ENCODE data around the gene GPX7. TPM values are rescaled to one million over a fixed set of nuclear protein-coding genes. Genes with fewer than 3 reads are reported as not detected.

Gene GPX7
- total RNA-seq: 32.2 and 62.3 TPM in 2 replicates

DNA sequence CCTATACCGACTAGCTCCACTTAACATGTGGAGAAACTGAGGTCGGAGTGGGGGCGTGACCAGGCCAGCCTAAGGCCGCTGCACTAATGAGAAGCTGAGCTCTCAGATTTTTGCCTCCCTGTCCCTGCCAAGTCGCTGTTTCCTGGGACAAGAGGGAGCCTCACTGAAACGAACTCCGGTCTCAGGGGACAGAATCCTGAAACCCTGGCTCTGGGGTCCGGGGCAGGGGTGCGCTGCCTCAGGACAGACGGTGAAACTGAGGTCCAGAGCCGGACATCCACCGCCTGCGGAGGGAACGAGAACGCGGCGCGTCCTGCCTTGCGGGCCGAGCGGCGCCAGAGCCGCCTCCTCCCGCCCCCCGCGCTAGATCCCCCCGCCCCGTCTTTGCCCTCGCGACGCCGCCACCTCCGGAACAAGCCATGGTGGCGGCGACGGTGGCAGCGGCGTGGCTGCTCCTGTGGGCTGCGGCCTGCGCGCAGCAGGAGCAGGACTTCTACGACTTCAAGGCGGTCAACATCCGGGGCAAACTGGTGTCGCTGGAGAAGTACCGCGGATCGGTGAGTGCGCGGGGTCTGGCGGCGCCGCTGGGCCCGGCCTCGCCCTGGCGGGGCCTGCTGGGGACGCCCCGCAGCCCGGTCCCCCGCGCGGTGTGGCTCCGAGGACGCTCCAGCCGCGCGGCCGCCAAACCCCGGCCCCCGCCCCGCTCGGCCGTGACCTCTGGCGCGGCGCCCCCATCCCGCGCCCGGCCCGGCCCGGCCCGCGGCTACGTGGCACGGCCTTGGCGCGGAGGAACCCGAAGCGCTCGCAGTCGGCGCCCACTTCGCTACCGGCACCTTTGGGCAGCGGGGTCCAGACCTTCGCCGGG is at the start of gene GPX7:
TSS of gene GPX7 (plus strand) at position 381 of the 865 bp plus-strand sequence. CDS start at position 420, 39 bp downstream.

DNA sequence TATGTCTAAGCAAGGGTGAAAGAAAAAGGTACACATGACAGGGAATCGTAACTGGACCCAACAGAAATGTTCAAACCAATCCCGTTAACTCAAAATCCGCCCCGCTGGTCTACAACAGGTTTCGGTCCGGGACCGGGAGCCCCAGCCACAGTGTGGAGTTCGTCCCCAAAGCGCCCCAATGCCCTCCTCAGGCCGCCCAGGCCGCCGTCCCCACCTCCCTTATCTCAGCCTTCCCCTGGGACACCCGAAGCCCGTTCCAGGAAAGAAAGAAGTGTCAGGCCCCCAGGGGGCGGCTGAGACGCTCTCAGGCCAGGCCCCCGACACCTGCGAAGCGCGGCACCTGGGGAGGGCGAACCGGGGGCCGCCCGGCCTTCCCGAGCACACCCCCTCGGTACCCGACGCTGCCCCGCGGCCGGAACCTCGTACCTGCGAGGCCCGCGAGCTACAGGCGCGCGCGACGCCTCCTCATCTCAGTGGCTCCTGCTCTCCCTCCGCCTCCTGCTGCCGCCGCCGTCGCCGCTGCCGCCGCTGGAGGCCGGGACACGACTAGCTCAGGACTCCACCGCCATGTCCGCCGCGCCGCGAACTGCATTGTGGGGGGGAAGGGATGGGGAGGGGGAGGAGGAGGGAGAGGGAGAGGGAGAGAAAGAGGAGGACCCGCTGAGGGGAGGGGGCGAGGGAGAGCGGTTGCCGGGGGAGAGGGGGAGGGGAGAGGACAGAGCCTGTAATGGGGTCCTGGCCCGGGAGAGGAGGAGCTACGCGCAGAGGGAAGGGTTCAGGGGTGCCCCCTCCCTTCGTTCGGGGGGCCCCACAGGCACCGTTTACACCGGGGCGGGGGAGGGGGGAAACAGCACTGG is 49.4 kb upstream of the GPX7 start, which contains the start of gene TUT4:
TSS of gene TUT4 (minus strand) at position 588 of the 857 bp plus-strand sequence. CDS start 26,812 bp downstream, outside the sequence.

DNA sequence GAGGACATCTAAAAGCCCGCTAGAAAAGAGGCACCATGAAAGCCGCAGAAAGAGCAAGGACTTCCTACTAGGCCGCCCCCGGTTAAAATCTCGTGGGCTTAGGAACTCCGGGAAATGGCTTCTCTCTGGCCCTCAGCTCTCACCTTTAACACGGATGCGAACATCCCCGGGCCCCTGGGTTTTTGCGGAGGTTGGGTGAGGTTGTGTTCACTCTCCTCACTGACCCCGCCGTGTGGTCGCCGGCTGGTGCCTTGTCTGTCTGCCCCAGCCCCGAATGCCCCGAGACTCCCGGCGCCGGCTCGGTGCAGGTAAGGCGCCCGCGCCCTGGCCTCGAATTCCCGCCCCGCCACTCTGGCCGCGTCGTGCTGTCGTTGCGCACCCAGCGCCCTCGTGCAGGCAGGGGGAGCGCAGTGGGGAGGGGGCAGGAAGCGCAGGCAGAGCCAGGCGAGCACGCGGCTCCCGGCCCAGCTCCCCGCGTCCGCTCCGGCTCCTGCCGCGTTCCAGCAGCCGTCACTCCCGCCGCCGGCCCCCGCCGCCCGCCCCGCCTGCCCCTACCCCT is 30.6 kb downstream of the GPX7 start, which contains the start of gene SHISAL2A:
TSS of gene SHISAL2A (plus strand) at position 437 of the 559 bp plus-strand sequence. CDS start 326 bp downstream, outside the sequence.

Other genes starting within 250 kb of the GPX7 start
- gene CC2D1B, start 236.2 kb upstream of the GPX7 start, total RNA-seq: 18.8 and 22.8 TPM in 2 replicates
- gene ORC1, start 197.9 kb upstream of the GPX7 start, total RNA-seq: 0.35 and 0.77 TPM in 2 replicates
- gene PRPF38A, start 197.8 kb upstream of the GPX7 start, total RNA-seq: 8.0 and 11.8 TPM in 2 replicates
- 15.2 and 19.6 TPM in 2 replicates for gene TUT4, start 49.3 kb upstream of the GPX7 start, total RNA-seq
- gene SHISAL2A, start 30.8 kb downstream of the GPX7 start, total RNA-seq: 1.6 TPM in 1 of 2 replicates, not detected in the other
- 10.4 and 15.2 TPM in 2 replicates for gene COA7, start 96.0 kb downstream of the GPX7 start, total RNA-seq
- 35.0 and 38.0 TPM in 2 replicates for gene ZYG11B, start 124.1 kb downstream of the GPX7 start, total RNA-seq
- 0.23 TPM in 1 of 2 replicates, not detected in the other for gene ZYG11A, start 240.4 kb downstream of the GPX7 start, total RNA-seq